C4-2B (cell line): ENCODE results near the gene RBFOX2.

Source experiments
- H3K27ac ChIP-seq: fragments of 450-650 bp; 2 replicates; pipeline ENCODE4 v1.5.1; 2017
- ZFX ChIP-seq: fragments of 450-650 bp; IDR thresholded peaks from 2 replicates; pipeline ENCODE4 v1.6.1; 2017
- TF ChIP-seq, protein P1 (sequence below): fragments of 450-650 bp; conservative IDR thresholded peaks from 2 replicates; pipeline ENCODE4 v1.5.1; 2017; ENCODE audit warnings: mild to moderate bottlenecking

The RBFOX2 gene

DNA sequence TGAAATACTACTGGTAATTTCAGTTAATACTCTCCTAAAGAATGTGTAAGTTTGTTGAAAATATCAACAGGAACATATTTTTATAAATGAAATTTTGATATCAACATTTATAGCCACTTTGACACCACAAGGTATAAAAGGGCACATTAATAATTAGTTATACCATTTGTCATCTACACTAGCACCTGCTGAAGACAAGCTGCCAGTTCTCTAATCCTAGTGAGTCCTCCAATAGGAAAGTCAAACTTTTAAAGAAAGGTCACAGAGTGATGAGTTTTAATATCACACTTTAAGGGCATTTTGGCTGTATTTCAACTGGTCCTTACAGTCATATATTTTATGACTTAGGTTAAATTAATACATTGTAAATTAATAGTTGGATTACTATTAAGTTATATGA lies 258.6 kb downstream of the RBFOX2 start:
- TF ChIP-seq ZFX, result no peak
- TF ChIP-seq, protein P1, sequence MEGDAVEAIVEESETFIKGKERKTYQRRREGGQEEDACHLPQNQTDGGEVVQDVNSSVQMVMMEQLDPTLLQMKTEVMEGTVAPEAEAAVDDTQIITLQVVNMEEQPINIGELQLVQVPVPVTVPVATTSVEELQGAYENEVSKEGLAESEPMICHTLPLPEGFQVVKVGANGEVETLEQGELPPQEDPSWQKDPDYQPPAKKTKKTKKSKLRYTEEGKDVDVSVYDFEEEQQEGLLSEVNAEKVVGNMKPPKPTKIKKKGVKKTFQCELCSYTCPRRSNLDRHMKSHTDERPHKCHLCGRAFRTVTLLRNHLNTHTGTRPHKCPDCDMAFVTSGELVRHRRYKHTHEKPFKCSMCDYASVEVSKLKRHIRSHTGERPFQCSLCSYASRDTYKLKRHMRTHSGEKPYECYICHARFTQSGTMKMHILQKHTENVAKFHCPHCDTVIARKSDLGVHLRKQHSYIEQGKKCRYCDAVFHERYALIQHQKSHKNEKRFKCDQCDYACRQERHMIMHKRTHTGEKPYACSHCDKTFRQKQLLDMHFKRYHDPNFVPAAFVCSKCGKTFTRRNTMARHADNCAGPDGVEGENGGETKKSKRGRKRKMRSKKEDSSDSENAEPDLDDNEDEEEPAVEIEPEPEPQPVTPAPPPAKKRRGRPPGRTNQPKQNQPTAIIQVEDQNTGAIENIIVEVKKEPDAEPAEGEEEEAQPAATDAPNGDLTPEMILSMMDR, result no peak
- no peak overlapping the region for H3K27ac ChIP-seq

DNA sequence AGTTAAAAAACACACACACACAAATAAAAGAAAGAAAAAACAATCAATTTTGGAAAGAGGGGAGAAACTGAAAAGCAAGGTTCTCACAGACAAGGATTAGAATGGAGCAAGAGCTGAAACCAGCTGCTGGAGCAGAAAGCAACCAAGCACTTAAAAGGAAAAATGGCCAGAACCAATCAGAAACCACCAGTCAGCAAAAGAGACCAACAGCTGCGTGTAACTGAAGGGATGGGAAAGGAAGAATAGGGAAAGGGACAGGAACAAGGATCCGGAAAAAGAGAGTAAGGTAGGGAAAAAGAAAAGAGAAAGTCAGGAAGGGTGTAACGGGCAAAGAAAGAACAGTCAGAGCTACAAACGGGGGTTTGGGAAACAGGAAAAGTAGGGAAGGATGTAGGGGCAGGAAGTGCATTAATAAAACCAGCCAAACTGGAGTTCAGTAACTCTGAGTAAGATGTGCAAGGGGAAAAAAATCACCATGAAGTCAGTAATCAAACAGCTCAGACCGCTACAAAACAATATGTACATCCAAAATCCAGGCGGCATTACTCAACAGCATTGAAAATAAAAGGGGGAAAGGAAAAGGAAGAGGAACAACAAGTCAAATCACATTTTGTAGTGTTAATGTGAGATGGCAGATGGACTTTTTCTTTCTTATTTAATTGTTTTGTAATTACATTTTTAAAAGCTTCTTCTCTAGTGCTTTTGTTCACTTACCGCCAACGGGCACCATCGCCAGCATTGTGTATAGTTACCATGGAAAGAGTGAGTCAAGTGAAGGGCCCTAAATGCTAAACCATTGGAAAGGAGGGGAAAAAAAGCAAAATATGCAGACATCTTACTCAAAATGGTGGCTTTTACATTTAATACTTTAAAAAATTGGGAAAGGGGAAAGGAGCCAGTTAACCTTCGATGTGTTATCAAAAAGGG lies 261.7 kb downstream of the RBFOX2 start:
- TF ChIP-seq ZFX, result no peak
- TF ChIP-seq, protein P1, result no peak
- no peak overlapping the region for H3K27ac ChIP-seq

DNA sequence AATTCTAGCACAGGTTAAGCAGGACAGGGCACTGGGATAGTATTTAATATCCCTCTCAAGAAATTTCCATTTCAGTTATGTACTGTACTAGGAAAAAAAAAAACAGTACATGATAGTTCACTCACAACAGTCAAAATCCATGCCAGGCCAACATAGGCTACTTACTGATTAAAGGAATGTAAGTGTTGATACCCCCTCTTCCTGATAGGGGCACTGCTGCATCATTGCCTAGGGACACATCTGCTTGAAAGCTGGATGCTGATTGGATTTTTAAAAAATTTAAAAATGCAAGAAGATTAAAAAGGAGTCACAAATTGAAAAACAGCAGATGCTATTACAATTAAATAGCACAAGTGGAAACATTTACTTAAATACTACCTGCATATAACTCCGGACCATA lies 267.6 kb downstream of the RBFOX2 start:
- TF ChIP-seq, protein P1, result peak; percentile 36
- no peak for TF ChIP-seq ZFX
- no peak overlapping the region for H3K27ac ChIP-seq

DNA sequence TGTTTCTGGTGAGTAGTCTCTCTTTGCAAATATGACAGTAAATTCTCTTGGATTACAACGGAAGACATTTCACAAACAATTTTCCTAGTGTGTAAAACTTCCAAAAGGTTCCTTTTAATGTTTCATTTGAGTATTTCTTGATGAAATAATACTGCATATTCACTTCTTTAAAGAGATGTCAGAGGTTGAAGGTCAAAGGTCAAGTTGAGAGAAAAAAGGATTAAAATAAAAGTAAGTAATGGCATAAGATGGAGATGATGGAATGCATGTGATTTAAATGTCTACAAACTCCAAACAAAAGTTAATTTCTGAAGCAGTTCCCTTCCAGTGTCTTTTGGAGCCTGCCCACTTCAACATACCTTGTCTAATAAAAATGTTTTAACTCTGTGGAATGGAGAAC lies 270.2 kb downstream of the RBFOX2 start:
- TF ChIP-seq, protein P1, result no peak
- TF ChIP-seq ZFX, result no peak
- no peak overlapping the region for H3K27ac ChIP-seq

DNA sequence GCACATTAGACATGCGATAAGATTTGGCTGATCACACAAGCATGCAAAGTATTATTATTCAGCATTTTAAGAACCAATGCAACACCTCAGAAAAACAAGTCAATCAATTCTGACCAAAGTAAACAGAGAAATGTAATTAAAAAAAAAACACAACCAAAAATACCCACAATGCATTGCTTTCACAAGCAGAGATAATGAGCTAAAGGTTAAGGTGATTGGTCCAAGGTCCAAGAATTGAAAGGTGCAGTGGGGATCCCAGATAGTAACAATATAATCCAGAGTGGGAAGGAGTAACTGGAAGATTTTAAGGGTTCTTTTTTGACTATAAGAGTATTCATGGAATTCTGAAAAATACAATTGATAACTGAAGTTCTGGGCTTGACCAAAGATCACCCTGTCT lies 271.9 kb downstream of the RBFOX2 start:
- H3K27ac ChIP-seq, result no peak overlapping the region
- TF ChIP-seq ZFX, result no peak
- TF ChIP-seq, protein P1, result no peak

DNA sequence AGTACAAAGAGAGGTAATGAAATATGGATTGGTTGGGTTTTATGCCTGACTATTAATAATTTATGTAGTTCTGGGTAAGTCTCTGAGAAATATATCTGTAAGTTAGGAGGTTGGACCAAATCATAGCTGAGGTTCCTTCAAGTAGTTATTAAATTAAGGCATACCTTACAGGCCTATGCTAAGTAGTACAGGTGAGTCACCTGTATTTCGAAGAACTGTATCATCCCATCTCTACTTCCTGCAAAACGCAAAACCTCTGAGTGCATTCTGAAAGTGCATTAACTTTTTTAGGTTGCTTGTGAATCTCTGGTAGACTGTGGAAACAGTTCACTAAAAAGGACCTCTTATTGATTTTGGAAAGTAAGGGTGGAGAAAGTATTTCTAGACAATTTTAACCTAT lies 273.9 kb downstream of the RBFOX2 start:
- no peak for TF ChIP-seq ZFX
- TF ChIP-seq, protein P1, result no peak
- H3K27ac ChIP-seq, result no peak overlapping the region

DNA sequence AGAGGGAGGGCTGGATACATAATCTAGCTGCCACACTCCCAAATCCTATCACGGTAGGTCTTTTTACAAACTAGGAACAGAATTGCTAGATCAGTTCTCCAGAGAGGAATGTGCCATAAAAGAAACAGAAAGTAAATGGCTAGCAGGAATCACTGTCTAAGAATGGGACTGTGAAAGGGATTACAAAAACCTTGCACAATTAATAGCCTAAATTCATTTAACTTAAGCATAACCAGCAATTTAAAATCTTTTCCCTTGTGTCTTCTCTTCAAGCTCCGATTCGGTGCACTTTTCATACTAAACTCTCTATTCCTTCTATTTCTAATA lies 275.8 kb downstream of the RBFOX2 start:
- no peak overlapping the region for H3K27ac ChIP-seq
- TF ChIP-seq, protein P1, result no peak
- TF ChIP-seq ZFX, result no peak
